GM12891 (cell line): ENCODE results near the gene SIRPG.

Source experiments
- PAX5 ChIP-seq: IDR thresholded peaks from 2 replicates; pipeline ENCODE4 v1.6.1; 2011; ENCODE audit warnings: low read length, moderate library complexity, mild to moderate bottlenecking; ENCODE audit not compliant: insufficient read depth, severe bottlenecking
- POLR2A ChIP-seq: IDR thresholded peaks from 2 replicates; pipeline ENCODE4 v1.6.1; 2011; ENCODE audit warnings: low read depth, low read length, control low read depth
- POLR2AphosphoS5 ChIP-seq: IDR thresholded peaks from 2 replicates; pipeline ENCODE4 v1.6.1; 2011; ENCODE audit warnings: low read depth, low read length, control low read depth
- SPI1 ChIP-seq: IDR thresholded peaks from 2 replicates; pipeline ENCODE4 v1.6.1; 2011; ENCODE audit warnings: low read depth, low read length, control low read depth
- TAF1 ChIP-seq: IDR thresholded peaks from 2 replicates; pipeline ENCODE4 v1.6.1; 2011; ENCODE audit warnings: low read depth, low read length, control low read depth

DNA sequence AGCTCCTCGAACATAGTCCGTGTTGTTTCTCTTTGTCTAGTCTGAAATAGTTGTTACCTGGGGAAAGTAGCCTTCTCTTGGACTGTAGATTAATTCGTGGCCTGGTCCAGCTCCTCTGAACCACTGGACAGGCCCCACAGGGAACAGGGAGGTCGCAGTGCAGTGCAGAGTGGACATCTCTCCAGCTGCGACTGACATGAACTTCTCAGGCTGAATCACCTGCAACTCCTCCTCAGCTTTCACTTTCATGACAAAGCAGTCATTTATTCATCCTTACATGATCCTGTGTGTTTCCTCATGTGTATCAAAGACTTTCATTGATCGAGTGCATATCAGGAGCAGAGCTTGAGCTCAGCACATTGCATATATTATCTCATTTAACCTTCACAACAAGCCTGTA, 19.1 kb upstream of the SIRPG start:
- no peak for TF ChIP-seq POLR2A
- TF ChIP-seq PAX5: no peak
- TF ChIP-seq TAF1: no peak
- TF ChIP-seq POLR2AphosphoS5: no peak
- TF ChIP-seq SPI1: no peak
